Ureter (tissue), 1 donor: ENCODE measurements around the gene PRKCA. TPM values are rescaled to one million over a fixed set of nuclear protein-coding genes. Genes with fewer than 3 reads are reported as not detected.

Experiments used
- DNase-seq: peaks from one replicate; pipeline ENCODE4 v3.0.0-alpha.2; 2020; ENCODE audit warnings: low spot score
- total RNA-seq: library from RNA; stranded (reverse); gene quantifications from one replicate; pipeline ENCODE4 v1.2.4, GENCODE V29; 2023
- donor health status: DM: yes; HTN: yes; CAD: no.

Gene PRKCA
- total RNA-seq, 1 donor from 2014 or later, result 58.1 TPM

DNA sequence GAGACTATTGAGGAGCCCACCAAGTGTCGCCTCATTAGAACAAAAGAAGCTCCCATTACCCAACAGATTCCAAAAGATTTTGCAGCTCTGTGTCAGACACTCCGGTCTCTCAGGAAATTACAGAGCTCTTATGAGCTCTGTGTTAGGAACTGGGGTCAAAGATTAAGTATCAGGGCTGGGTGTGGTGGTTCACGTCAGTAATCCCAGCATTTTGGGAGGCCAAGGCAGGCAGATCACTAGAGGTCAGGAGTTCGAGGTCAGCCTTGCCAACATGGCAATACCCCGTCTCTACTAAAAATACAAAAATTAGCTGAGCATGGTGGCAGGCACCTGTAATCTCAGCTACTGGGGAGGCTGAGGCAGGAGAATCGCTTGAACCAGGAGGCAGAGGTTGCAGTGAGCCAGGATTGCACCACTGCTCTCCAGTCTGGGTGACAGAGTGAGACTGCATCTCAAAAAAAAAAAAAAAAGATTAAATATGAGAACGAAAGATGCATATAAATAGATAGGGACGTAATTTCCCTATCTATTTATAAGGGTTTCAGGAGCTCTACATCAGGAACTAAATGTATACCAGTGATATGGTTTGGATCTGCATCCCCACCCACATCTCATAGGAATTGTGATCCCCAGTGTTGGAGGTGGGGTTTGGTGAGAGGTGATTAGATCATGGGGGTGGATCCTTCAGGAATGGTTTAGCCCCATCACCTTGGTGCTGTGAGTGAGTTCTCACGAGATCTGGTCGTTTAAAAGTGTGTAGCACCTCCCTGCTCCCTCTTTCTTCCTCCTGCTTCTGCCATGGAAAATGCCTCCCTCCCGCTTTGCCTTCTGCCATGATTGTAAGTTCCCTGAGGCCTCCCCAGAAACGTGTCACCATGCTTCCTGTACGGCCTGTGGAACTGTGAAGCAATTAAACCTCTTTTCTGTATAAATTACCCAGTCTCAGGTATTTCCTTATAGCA, 111.4 kb downstream of the PRKCA start:
- DNase-seq, result no peak

- no peak for DNase-seq
Observed at GRCh38 chr17:66414561-66415175, 112.3 kb downstream of the PRKCA start.

DNA sequence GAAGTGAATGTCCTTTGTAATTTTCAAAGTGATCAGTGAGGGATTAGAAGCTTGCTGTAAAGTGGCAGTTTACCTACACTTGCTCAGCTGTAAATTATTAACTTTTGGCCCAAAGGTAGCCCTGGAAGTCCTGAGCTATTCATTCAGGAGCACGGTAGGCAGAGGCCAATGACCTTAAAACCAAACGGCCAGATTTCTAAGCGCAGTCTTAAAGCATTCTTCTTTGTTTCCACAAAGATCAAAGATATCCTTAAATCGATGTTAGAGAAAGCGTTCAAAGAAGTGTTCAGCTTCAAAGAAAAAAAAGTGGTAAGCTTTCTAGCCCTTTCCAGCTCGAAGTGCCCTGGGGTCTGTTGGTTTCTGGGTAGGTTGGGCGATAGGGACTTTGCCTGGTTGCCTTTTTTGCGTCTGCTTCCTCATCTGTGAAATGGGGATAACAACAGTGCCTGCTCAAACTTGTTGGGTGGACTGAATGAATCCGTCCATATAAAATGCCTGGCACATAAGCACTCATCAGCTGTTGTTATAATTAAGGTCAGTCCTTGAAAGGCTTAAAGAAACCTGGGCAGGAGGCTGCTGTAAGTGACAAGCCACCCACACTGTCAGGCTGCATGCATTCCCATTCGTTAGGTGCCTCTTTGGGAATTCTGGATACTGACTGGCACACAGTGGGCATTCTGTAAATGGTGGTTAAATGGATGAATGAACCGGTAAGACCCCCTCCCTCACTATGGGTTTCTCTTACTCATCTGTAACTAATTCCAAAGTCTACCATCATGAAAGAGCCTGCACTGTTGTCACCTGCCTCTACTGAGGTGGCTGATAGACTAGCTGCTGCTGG, 113.2 kb downstream of the PRKCA start:
- DNase-seq, result no peak

DNA sequence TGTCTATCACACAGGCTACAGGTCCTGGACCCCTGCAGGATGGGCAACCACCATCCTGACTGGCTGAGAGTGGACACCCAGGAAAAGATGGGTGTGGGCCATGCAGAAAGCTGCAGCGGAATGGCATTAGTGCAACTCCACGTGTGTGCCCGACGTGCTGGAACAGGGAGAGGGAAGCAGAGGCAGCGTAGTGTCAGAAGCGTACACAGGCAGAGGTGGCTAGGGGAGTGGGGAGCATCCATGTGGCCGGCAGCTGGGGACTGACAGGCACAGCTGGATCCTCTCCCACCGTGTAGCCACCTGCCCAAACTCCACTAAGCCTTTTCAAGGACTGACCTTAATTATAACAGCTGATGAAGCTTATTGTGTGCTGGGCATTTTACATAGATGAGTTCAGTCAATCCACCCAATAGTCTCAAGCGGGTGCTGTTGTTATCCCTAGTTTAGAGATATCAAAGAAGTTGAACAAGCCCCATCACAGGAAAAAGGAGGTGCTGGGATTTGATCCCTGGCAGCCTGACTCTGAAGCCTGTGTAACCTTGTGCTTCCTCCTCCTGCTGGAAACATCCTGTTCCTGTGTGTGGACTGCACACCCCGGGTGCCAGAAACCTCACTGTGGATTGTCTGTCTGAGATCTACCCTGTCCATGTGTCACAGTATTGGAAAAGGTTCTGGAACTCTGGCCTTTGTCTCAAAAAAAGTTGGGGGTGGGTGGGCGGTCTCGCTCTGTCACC, 114.0 kb downstream of the PRKCA start:
- DNase-seq, result no peak

DNA sequence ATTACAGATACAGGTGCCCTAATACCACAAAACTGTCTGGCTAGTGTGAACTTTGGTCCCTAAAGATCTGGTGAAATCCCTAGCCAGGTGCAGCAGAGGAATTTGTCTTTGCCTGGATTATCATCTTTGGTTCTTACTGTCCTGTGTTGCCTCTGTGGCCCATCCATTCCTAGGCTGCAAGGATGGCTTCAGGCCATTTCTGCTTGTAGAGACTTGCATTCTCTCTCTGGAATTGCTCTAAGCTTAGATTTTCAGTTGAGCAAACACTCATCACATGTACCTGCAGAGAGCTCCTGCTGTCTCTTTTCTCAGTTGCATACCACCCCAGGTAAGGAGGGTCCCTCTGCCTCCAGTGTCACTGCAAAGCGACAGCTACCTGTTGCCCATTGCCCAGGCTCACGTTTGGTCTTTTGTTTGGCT, 114.9 kb downstream of the PRKCA start:
- no peak for DNase-seq

DNA sequence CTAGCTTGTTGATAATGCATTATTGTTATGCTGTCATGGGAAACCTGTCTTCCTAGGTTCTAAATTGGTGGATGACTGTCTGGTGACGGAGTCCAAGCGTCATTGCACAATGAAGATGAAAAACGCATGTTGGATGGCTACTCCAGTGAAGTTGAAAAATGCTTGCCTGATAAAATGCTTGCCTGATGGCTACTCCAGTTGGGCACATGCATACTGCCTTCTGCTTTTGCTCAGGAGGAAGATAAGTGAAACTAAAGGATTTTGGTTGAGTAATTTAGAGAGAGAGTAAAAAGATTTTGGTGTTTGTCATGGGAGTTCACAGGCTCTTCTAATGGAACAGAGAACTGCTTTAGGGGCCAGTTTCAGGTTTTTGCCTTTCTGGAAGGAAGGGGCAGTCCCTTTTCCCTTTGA, 118.6 kb downstream of the PRKCA start:
- no peak for DNase-seq

- DNase-seq, result no peak
Observed at GRCh38 chr17:66422186-66422585, 119.8 kb downstream of the PRKCA start.

DNA sequence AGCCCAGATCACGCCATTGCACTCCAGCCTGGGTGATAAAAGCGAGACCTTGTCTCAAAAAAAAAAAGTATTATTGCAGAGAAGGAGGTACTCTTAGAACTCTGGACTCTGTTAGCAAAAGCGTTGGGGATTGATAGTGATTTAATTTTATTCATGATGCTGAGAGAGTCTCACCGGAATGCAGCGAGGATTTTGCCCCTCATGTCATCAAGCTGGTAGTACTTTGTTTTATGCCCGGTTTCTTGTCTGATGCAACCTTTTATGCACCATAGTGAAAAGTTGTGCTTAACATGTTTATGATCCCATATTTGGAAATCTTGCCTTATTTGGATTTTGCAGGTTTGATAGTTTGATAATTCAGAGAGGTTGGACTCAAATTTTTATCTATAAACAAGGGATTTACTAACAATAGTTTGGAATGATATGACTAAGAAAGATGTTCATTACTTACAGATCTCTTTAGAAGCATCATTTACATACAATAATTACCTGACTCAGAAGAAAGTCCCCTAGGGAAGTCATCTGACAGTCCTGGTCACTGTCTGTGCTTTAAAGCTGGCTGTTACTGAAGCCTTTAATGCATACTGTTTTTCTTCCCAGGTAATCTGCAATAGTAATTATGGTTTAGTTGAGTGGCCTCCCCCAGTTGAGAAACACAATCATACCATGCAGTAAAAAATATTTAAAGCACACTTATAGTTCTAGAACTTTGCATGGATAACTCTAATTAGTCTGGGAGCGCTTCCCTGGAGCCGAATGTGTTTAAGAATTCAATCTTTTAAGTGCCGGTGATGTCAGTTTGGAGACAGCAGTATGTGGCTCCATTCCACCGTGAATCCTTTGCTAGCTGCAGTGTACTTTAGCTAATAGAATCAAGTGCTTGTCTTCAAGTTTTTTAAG, 120.9 kb downstream of the PRKCA start:
- no peak for DNase-seq

- DNase-seq, result no peak
Observed at GRCh38 chr17:66425756-66426396, 123.5 kb downstream of the PRKCA start.

GRCh38 chr17:66426397-66427033, 124.1 kb downstream of the PRKCA start:
- no peak for DNase-seq

GRCh38 chr17:66427134-66427533, 124.7 kb downstream of the PRKCA start:
- DNase-seq, result no peak

DNA sequence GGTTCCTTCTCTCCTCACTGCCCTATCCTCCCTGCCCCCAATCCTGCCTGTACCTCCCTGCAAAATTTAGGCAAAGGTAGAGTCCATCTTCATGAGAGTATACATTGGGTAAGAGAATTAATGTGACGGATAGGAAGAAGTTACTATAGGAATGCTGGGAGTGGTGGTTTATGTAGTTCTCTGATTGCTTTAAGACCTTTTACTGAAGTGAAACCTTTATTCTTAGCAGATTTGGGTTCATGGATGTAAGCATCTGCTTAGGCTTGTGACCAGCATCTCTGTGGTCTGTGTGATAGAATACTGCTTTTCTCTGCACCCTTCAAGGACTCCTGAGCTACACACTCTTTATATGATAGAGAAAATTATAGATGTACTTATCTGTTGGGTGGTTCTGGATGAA, 127.3 kb downstream of the PRKCA start:
- DNase-seq, result no peak

GRCh38 chr17:66430846-66431795, 128.7 kb downstream of the PRKCA start:
- DNase-seq, result no peak

DNA sequence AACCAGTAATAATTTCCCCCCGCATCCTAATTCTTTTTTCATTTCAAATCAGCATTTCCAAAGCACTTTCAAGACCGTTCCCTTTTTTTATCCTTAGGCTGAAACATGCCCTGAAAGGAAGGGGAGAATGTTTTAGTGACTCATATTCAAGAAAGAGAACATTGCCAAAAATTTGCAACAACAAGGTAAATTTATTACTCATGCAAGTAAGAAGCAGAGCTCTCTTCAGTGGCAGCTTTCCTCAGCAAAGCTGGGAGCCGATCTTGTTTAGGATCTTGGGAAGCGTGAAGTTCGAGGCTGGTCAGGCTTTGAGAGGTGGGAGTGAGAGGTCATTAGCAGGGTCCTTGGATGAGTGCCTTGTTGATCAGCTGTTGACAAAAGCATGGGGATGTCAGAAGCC, 129.5 kb downstream of the PRKCA start:
- DNase-seq, result no peak

GRCh38 chr17:66432411-66432957, 130.1 kb downstream of the PRKCA start:
- no peak for DNase-seq

GRCh38 chr17:66432996-66433551, 130.7 kb downstream of the PRKCA start:
- DNase-seq, result no peak

GRCh38 chr17:66435182-66435581, 132.8 kb downstream of the PRKCA start:
- DNase-seq, result no peak

GRCh38 chr17:66436631-66437030, 134.2 kb downstream of the PRKCA start:
- no peak for DNase-seq
